GM21786 (cell line): ENCODE measurements around the gene CHSY1.
A peak's percentile ranks its signal among the peaks of the same experiment; 100 is the strongest.
"Not testable (repeated sequence)": the region's sequence is repeated elsewhere in the genome, so short reads cannot be mapped to it uniquely, and the experiment has no call there.

Experiments
- ATAC-seq: cut with Tn5 transposase; IDR thresholded peaks from one replicate; pipeline ENCODE4 v1.9.1; 2021; ENCODE audit not compliant: unreplicated experiment

Gene CHSY1

DNA sequence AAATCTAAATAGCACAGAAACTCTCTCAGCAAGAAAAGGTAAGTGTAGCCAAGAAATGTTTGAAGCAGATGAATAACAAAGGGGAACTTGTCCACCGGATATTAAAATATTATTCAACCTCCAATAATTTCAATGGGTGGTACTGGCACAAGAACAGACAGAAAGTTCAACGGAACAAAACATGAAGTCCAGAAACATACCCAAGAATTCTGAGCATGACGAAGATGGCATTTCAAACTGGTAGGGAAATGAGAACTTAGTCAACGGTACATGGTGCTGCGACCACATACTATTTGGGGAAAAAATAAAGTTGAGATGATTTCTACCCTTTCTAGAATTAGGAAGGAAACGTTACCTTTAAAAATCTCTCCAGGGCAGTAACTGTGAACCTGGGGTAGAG, 5.5 kb downstream of the CHSY1 start:
- no peak for ATAC-seq

GRCh38 chr15:101244889-101245668, 6.8 kb downstream of the CHSY1 start:
- no peak for ATAC-seq

- no peak for ATAC-seq
Measured at GRCh38 chr15:101244036-101244781, 7.6 kb downstream of the CHSY1 start.

GRCh38 chr15:101243420-101243819, 8.4 kb downstream of the CHSY1 start:
- ATAC-seq = no peak

DNA sequence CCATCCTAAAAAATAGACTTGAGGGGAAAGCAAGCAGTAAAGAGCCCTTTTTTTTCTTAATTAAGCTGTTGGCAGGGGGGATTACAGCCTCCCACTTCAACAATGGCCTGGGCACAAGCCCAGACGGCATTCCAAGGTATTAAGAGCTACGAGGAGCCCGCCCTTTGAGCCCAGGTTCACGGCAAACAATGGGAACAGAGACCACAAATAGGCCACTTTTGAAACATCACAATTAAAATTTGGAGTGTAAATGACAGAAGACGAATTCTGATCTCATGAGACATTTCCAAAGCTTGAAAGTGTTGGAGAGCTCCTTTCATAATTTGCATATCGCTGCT, 8.9 kb downstream of the CHSY1 start:
- ATAC-seq = no peak

DNA sequence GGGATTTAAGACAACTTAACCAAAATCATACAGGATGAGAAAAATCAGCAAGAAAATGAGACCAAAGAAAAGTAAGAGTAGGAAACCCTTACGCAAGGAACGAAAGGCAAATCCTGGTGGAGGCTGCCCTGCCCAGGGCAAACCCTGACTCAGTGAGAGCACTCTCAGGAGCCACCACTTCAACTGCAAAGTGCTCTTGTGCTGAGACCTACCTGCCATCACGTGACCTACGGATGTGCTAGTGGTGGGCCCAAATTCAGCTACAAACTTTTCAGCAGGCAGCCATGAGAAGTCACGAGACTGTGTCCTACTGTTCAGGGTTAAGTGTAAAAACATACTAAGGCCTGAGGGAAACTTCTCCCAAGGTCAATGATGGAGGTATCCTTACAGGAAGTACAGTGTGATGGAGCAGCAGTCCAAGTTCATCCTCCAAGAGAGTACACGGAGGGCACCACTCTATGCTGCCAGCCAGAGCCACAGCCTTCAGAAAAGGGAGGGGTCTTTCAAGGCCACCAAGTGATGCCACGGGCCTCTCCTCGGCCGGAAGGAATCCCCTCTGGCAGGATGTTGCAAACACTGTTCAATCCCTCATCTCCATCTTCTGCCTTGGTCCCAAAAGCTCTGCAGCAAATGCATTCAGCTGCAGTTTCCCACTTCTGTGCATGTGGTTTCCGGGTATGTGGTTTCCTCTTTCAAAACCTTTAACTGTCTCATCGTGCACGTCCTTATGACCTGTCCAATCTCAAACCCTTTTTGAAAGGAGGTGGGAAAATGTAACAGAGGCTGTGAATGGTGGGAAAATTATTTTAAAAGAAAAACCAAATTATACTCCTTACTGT, 9.5 kb downstream of the CHSY1 start:
- peak; percentile 75 for ATAC-seq

- no peak for ATAC-seq
Measured at GRCh38 chr15:101240358-101240757, 11.5 kb downstream of the CHSY1 start.

DNA sequence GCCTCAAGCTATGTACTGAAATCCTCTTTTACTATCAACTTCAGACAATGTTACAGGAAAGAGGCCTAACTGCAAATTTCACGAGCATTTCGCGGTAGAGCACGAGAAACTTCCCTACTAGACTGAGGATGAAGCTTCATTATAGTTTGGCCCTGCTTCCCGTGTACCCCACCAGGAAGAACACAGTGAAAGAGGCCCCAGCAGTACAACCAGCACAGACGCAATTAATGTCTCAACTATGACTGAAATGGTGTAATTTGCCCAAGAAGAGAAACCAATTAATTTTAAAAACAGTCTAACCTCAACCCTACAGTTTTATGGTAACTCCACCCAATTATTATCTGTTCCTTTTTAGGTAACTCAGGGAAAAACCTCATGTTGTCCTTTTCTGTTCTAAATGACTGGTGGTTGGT, 12.1 kb downstream of the CHSY1 start:
- ATAC-seq = no peak

- no peak for ATAC-seq
Measured at GRCh38 chr15:101237251-101237650, 14.6 kb downstream of the CHSY1 start.

GRCh38 chr15:101233651-101234280, 18.1 kb downstream of the CHSY1 start:
- no peak for ATAC-seq

GRCh38 chr15:101232677-101233076, 19.2 kb downstream of the CHSY1 start:
- ATAC-seq = no peak

DNA sequence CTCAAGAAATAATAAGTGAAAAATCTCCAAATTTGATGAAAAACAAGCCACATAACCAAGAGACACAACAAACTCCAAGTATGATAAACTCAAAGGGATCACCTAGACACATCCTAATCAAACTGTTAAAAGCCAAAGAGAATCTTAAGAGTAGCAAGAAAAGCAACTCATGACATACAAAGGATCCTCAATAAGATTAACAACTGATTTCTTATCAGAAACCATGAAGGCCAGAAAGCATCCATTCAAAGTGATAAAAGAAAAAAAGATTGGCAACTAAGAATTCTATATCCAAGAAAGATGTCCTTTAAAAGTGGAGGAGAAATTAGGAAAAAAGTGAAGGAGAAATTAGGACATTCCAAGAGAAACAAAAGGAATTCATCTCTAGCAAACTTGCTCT, 23.5 kb downstream of the CHSY1 start:
- no peak for ATAC-seq

- no peak for ATAC-seq
Measured at GRCh38 chr15:101225658-101226057, 26.2 kb downstream of the CHSY1 start.

DNA sequence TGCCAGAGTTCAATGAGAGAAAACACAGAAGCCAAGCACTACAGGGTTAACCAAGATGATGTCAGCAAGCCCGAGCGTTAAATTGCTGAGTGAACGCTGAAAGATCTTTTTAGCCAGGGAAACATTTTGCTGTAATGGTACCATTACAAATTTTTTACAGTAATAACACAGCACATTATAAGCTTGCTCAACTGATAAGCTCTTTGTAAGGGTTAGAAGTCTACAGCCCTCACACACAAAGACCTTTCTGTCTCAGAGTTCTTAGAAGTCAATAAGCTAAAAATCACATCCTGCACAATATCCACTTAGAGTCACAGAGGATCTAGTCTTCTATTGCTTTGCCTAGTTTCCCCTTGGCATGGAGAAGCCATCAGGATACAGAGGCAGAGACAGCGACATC, 29.9 kb downstream of the CHSY1 start:
- ATAC-seq = no peak

GRCh38 chr15:101220060-101220459, 31.8 kb downstream of the CHSY1 start:
- no peak for ATAC-seq

GRCh38 chr15:101219441-101219840, 32.4 kb downstream of the CHSY1 start:
- ATAC-seq = no peak

DNA sequence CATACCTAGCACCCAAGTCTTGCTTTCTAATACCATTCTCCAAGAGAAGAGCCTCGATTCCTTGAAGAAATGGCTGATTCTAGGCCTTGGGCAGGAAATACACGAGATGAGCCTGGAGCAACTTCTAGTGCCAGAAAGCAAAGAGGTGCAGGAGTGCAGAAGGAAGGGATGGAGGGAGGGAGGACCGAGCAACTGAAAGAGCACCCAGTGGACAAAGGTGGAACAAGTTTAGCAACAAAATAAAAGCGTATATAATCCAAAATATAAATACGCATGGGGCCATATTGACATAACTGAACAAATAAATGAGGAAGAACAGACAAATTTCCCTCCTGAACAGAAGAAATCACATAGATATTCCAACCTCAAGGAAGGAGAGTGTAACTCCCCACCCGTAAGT, 34.4 kb downstream of the CHSY1 start:
- no peak for ATAC-seq

GRCh38 chr15:101216100-101216499, 35.7 kb downstream of the CHSY1 start:
- ATAC-seq = no peak

DNA sequence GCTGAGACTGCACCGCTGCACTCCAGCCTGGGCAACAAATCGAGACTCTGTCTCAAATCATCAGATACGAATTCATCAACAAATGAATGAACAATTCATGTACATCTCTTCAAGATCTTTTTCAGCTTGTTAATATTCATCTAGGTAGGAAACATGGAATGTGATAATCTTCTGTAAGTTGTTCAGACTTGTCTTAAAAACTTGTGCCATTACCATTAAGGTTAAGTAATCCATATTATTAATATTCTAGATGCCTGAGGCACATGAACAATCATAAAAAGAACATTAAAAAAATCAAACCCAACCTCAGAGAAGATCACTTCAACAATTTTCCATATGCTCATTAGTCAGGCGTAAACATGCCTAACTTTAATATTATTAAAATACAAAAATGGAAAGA, 36.2 kb downstream of the CHSY1 start:
- ATAC-seq = no peak

DNA sequence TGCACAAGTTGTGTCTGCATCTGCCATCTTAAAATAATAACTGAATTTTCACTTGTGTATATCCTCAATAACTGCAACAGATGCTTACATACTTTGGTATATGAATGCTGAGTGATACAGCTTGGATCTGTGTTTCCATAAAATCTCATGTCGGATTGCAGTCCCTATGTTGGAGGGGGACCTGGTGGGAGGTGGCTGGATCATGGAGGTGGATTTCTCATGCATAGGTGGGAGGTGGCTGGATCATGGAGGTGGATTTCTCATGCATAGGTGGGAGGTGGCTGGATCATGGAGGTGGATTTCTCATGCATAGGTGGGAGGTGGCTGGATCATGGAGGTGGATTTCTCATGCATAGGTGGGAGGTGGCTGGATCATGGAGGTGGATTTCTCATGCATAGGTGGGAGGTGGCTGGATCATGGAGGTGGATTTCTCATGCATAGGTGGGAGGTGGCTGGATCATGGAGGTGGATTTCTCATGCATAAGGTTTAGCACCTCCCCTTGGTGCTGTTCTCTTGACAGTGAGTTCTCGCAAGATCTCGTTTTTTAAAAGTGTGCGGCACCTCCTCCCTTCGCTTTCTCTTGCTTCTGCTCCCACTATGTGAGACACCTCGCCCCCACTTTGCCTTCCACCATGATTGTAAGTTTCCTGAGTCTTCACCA, 37.3 kb downstream of the CHSY1 start:
- not testable (repeated sequence) for ATAC-seq

DNA sequence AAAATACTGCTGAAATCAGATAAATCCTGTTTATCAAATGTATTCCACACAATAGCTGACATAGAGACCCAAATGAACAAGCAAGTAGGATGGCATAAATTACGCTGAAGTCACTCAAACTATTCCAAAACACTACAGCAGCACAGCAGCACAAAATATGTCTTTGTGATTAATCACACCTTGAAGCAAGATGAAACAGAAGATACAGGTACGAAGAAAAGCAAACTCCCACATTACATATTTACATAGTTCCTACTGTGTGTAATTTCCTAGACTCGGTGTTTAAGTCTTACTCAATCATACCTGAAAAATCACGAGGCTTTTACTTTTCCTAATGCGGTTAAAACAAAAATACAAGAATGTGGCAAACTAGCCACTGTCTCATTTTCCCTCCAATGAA, 38.3 kb downstream of the CHSY1 start:
- ATAC-seq = no peak
